OCI-LY1 (cell line): ENCODE results near the gene S100A4.

ENCODE experiments used
- H2AFZ ChIP-seq: fragments of 200-600 bp; sonication (generic), shearing (Covaris generic); 2 replicates; pipeline ENCODE4 v1.6.0; 2014; ENCODE audit warnings: antibody characterized with exemption, mild to moderate bottlenecking, low read length
- H3F3A ChIP-seq: fragments of 200-600 bp; sonication (generic), shearing (Covaris generic); 2 replicates; pipeline ENCODE4 v1.6.0; 2014; ENCODE audit warnings: mild to moderate bottlenecking, antibody characterized with exemption, low read length, moderate library complexity; ENCODE audit not compliant: insufficient read depth
- H3K27ac ChIP-seq: fragments of 200-600 bp; sonication (generic); 2 replicates; pipeline ENCODE4 v1.5.1; 2014; ENCODE audit warnings: low read length, mixed run types, mild to moderate bottlenecking, low read depth; ENCODE audit not compliant: poor library complexity, severe bottlenecking
- H3K27me3 ChIP-seq: fragments of 200-600 bp; sonication (generic); 2 replicates; pipeline ENCODE4 v1.6.0; 2014; ENCODE audit warnings: antibody characterized with exemption, mild to moderate bottlenecking, low read length, moderate library complexity; ENCODE audit not compliant: insufficient read depth
- H3K36me3 ChIP-seq: fragments of 200-600 bp; sonication (generic); 2 replicates; pipeline ENCODE4 v1.6.1; 2014; ENCODE audit warnings: mild to moderate bottlenecking, antibody characterized with exemption, low read length, moderate library complexity, mixed read lengths; ENCODE audit not compliant: insufficient read depth
- H3K4me1 ChIP-seq: fragments of 200-600 bp; sonication (generic); 2 replicates; pipeline ENCODE4 v1.5.1; 2014; ENCODE audit warnings: mild to moderate bottlenecking, low read length, moderate library complexity; ENCODE audit not compliant: insufficient read depth, severe bottlenecking
- H3K4me2 ChIP-seq: fragments of 200-600 bp; sonication (generic), shearing (Covaris generic); 2 replicates; pipeline ENCODE4 v1.6.1; 2014; ENCODE audit warnings: low read length
- H3K4me3 ChIP-seq: fragments of 200-600 bp; sonication (generic); 2 replicates; pipeline ENCODE4 v1.5.1; 2014; ENCODE audit warnings: low read length, low read depth, mild to moderate bottlenecking, mixed read lengths; ENCODE audit not compliant: poor library complexity, severe bottlenecking
- H3K79me2 ChIP-seq: fragments of 200-600 bp; shearing (Covaris generic); 2 replicates; pipeline ENCODE4 v1.6.1; 2016; ENCODE audit warnings: mixed run types, low read length, mixed read lengths; ENCODE audit not compliant: insufficient read depth
- H3K9ac ChIP-seq: fragments of 200-600 bp; sonication (generic), shearing (Covaris generic); 2 replicates; pipeline ENCODE4 v1.6.1; 2014; ENCODE audit warnings: mild to moderate bottlenecking, low read length, mixed read lengths
- H3K9me2 ChIP-seq: fragments of 200-600 bp; sonication (generic), shearing (Covaris generic); 2 replicates; pipeline ENCODE4 v1.6.1; 2014; ENCODE audit warnings: low read depth, mild to moderate bottlenecking, low read length, mixed read lengths
- H3K9me3 ChIP-seq: fragments of 200-600 bp; shearing (Covaris generic); 2 replicates; pipeline ENCODE4 v1.6.1; 2014; ENCODE audit warnings: low read length, mixed read lengths
- H4K20me1 ChIP-seq: fragments of 200-600 bp; sonication (generic), shearing (Covaris generic); 2 replicates; pipeline ENCODE4 v1.6.0; 2016; ENCODE audit warnings: mild to moderate bottlenecking, low read length; ENCODE audit not compliant: insufficient read depth
- CTCF ChIP-seq: fragments of 200-600 bp; sonication (generic), shearing (Covaris generic); IDR thresholded peaks from 2 replicates; pipeline ENCODE4 v1.5.1; 2017; ENCODE audit warnings: mild to moderate bottlenecking, antibody characterized with exemption, low read length, moderate library complexity, mixed read lengths
- EZH2 ChIP-seq: fragments of 200-600 bp; sonication (generic), shearing (Covaris generic); IDR thresholded peaks from 2 replicates; pipeline ENCODE4 v1.8.0; 2017; ENCODE audit warnings: borderline replicate concordance, mixed run types, mild to moderate bottlenecking, antibody characterized with exemption, low read length, moderate library complexity, mixed read lengths

The S100A4 gene

GRCh38 chr1:153506386-153506785, 39.2 kb downstream of the S100A4 start:
- no peak overlapping the region for H3K9ac ChIP-seq
- H2AFZ ChIP-seq: no peak overlapping the region
- peaks cover 3% of the 10 kb centered on the region for H3K4me1 ChIP-seq
- no peaks in the 10 kb centered on the region for H3K79me2 ChIP-seq
- no peaks in the 10 kb centered on the region for H4K20me1 ChIP-seq
- H3K36me3 ChIP-seq: no peaks in the 10 kb centered on the region
- H3K9me2 ChIP-seq: no peaks in the 10 kb centered on the region
- no peak overlapping the region for H3K4me2 ChIP-seq
- H3K27me3 ChIP-seq: no peaks in the 10 kb centered on the region
- no peaks in the 10 kb centered on the region for H3F3A ChIP-seq
- no peaks in the 10 kb centered on the region for H3K9me3 ChIP-seq
- no peak overlapping the region for H3K4me3 ChIP-seq
- TF ChIP-seq EZH2 (no peak), CTCF (no peak)
- no peak overlapping the region for H3K27ac ChIP-seq

DNA sequence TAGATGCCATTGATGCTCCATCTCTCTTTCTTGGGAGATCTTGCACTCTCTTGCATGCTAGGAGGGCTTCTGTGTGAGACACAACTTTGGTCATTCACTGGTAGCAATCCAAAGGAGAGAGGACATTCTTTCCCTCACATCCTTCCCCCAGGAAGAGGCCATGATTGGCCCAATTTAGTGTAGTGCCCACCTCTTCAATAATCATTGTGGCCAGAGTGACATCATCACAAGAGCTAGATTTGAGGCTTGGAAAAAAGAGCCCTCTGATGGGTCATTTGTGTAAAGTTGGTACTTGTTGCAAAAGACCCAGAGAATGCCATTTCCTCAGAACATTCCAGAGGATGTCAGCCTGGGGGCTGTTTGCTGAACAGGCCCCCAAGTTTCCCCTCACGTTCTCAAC, 40.0 kb downstream of the S100A4 start:
- Histone ChIP-seq H3K9me2 (no peaks in the 10 kb centered on the region), H3K9me3 (no peaks in the 10 kb centered on the region), H3K4me1 (no peaks in the 10 kb centered on the region), H3K27ac (no peak overlapping the region), H3K4me2 (no peak overlapping the region), H3K79me2 (no peaks in the 10 kb centered on the region), H3K9ac (no peak overlapping the region), H4K20me1 (no peaks in the 10 kb centered on the region), H3F3A (no peaks in the 10 kb centered on the region), H3K36me3 (no peaks in the 10 kb centered on the region), H3K4me3 (no peak overlapping the region), H3K27me3 (no peaks in the 10 kb centered on the region), H2AFZ (no peak overlapping the region)
- TF ChIP-seq CTCF (no peak), EZH2 (no peak)

DNA sequence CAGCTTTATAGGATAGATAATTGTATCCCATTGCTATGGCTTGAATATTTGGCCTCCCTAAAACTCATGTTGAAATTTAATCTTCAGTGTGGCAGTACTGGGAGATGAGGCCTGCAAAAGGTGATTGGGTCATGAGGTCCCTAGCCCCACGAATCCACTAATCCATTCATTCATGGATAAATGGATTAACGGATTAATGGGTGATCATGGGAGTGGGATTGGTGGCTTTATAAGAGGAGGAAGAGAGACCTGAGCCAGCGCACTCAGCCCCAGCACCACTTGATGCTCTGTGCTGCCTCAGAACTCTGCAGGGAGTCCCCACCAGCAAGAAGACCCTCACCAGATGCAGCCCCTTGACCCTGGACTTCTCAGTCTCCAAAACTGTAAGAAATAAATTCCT, 41.8 kb downstream of the S100A4 start:
- H3K79me2 ChIP-seq: no peaks in the 10 kb centered on the region
- H3K36me3 ChIP-seq: no peaks in the 10 kb centered on the region
- H2AFZ ChIP-seq: no peak overlapping the region
- no peaks in the 10 kb centered on the region for H3K9me3 ChIP-seq
- no peaks in the 10 kb centered on the region for H3F3A ChIP-seq
- H3K9ac ChIP-seq: no peak overlapping the region
- no peaks in the 10 kb centered on the region for H3K4me1 ChIP-seq
- no peaks in the 10 kb centered on the region for H3K27me3 ChIP-seq
- no peak overlapping the region for H3K27ac ChIP-seq
- H4K20me1 ChIP-seq: no peaks in the 10 kb centered on the region
- no peak for TF ChIP-seq CTCF
- TF ChIP-seq EZH2: no peak
- no peak overlapping the region for H3K4me2 ChIP-seq
- no peaks in the 10 kb centered on the region for H3K9me2 ChIP-seq
- no peak overlapping the region for H3K4me3 ChIP-seq
